ENCODE results near the gene ERMAP.

GRCh38 chr1:42784547-42784945 lies 32.4 kb upstream of the ERMAP start:
- TF ChIP-seq CTCF (IDR thresholded peaks at IDR 0.05) (no peak), POLR2A (IDR thresholded peaks at IDR 0.05) (no peak), EP300 (IDR thresholded peaks at IDR 0.05; ENCODE audit: low read depth) (no peak)
